ENCODE data around the gene POTEJ.
"Not testable (repeated sequence)": the region's sequence is repeated elsewhere in the genome, so short reads cannot be mapped to it uniquely, and the experiment has no call there.

The POTEJ gene

GRCh38 chr2:130611140-130611539, at the start of gene POTEJ:
Gene POTEJ (plus strand): TSS chr2:130611440. CDS start chr2:130611533, 93 bp downstream.
- not testable (repeated sequence) for DNase-seq (ENCODE audit: extremely low read depth, low read depth)

GRCh38 chr2:130566165-130566564, 45.1 kb upstream of the POTEJ start:
- DNase-seq (ENCODE audit: extremely low read depth, low read depth), result not testable (repeated sequence)

GRCh38 chr2:130571929-130572328, 39.3 kb upstream of the POTEJ start:
- DNase-seq (ENCODE audit: extremely low read depth, low read depth), result not testable (repeated sequence)

- DNase-seq (ENCODE audit: extremely low read depth, low read depth), result not testable (repeated sequence)
Observed at GRCh38 chr2:130574230-130574629, 37.0 kb upstream of the POTEJ start.

- not testable (repeated sequence) for DNase-seq (ENCODE audit: extremely low read depth, low read depth)
Observed at GRCh38 chr2:130576209-130576784, 34.9 kb upstream of the POTEJ start.

- DNase-seq (ENCODE audit: extremely low read depth, low read depth), result not testable (repeated sequence)
Observed at GRCh38 chr2:130577559-130577958, 33.7 kb upstream of the POTEJ start.

GRCh38 chr2:130579121-130579520, 32.1 kb upstream of the POTEJ start:
- not testable (repeated sequence) for DNase-seq (ENCODE audit: extremely low read depth, low read depth)

GRCh38 chr2:130581491-130581890, 29.7 kb upstream of the POTEJ start:
- not testable (repeated sequence) for DNase-seq (ENCODE audit: extremely low read depth, low read depth)

- not testable (repeated sequence) for DNase-seq (ENCODE audit: extremely low read depth, low read depth)
Observed at GRCh38 chr2:130582970-130583369, 28.3 kb upstream of the POTEJ start.

GRCh38 chr2:130583582-130583981, 27.7 kb upstream of the POTEJ start:
- not testable (repeated sequence) for DNase-seq (ENCODE audit: extremely low read depth, low read depth)

- not testable (repeated sequence) for DNase-seq (ENCODE audit: extremely low read depth, low read depth)
Observed at GRCh38 chr2:130584726-130585125, 26.5 kb upstream of the POTEJ start.

- not testable (repeated sequence) for DNase-seq (ENCODE audit: extremely low read depth, low read depth)
Observed at GRCh38 chr2:130588688-130589458, 22.4 kb upstream of the POTEJ start.

GRCh38 chr2:130590170-130590841, 20.9 kb upstream of the POTEJ start:
- DNase-seq (ENCODE audit: extremely low read depth, low read depth), result not testable (repeated sequence)

GRCh38 chr2:130590842-130591359, 20.3 kb upstream of the POTEJ start:
- not testable (repeated sequence) for DNase-seq (ENCODE audit: extremely low read depth, low read depth)

- not testable (repeated sequence) for DNase-seq (ENCODE audit: extremely low read depth, low read depth)
Observed at GRCh38 chr2:130592791-130593414, 18.3 kb upstream of the POTEJ start.

- not testable (repeated sequence) for DNase-seq (ENCODE audit: extremely low read depth, low read depth)
Observed at GRCh38 chr2:130594011-130594410, 17.2 kb upstream of the POTEJ start.

GRCh38 chr2:130596757-130597156, 14.5 kb upstream of the POTEJ start:
- not testable (repeated sequence) for DNase-seq (ENCODE audit: extremely low read depth, low read depth)

GRCh38 chr2:130597994-130598393, 13.2 kb upstream of the POTEJ start:
- not testable (repeated sequence) for DNase-seq (ENCODE audit: extremely low read depth, low read depth)

GRCh38 chr2:130598463-130598862, 12.8 kb upstream of the POTEJ start:
- DNase-seq (ENCODE audit: extremely low read depth, low read depth), result not testable (repeated sequence)

- DNase-seq (ENCODE audit: extremely low read depth, low read depth), result not testable (repeated sequence)
Observed at GRCh38 chr2:130599393-130599792, 11.8 kb upstream of the POTEJ start, which contains the start of gene CFC1. Gene CFC1 (minus strand): TSS chr2:130599575. CDS start chr2:130599287, 288 bp downstream.

GRCh38 chr2:130599926-130600325, 11.3 kb upstream of the POTEJ start:
- not testable (repeated sequence) for DNase-seq (ENCODE audit: extremely low read depth, low read depth)
